AG20443 (cell line): ENCODE measurements around the gene ENTPD1.
"Not testable (repeated sequence)": the region's sequence is repeated elsewhere in the genome, so short reads cannot be mapped to it uniquely, and the experiment has no call there.

Experiments used
- DNase-seq: peaks from one replicate; pipeline ENCODE4 v3.0.0; 2012; ENCODE audit warnings: low spot score, mixed read lengths

Gene ENTPD1

GRCh38 chr10:95865814-95866466, 110.0 kb downstream of the ENTPD1 start:
- DNase-seq = no peak

DNA sequence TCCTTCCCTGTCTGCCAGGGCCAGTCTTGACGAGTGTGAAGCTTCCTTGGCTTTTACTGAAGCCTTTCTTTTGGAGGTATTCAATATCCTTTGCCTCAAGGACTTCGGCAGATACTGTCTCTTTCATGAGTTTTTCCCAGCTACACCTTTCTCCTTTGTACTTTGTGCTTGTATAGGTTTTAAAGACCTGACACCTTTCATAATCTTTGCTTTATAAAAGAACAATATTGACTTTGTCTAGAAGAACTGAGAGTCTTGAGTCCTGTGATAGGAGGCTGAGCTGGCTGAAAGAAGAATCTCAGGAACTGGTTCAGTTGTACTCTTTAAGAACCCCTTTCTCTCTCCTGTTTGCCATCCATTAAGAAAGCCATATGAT, 110.5 kb downstream of the ENTPD1 start:
- no peak for DNase-seq

DNA sequence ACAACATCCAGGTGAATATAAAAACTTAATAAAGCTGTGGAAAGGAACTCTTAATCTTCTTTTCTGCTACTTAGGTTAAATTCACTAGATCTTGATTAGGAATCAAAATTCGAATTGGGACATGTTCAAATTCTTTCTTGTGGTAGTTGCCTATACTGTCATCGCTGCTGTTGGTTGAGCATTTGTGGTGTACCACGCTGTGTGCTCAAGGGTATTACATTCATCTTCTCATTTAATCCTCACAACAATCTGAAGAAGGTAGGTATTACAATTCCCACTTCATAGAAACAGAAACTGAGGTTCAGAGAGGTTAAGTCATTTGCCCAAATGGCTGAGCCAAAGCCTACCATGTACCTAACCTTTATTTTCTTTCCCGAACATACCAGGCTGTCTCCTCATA, 111.9 kb downstream of the ENTPD1 start:
- DNase-seq = no peak

GRCh38 chr10:95872158-95872711, 116.3 kb downstream of the ENTPD1 start:
- no peak for DNase-seq

DNA sequence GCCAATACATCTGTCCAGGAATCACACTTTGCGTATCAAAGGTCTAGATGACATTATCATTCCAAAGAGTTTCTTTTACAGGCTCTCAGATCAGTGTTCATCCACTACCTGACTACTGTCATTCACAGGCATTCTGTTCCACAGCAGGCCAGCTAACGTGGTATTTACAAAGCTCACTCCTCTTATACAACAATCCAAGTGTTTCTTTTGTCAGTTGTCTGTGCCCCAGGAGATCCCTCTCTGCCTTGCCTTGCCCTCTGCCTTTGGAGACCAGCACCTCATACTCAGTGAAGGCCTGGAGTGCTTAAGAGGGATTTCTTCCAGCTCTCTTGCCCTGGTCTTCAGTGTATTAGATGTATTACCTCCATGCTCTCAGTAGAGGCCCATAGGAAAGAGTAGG, 117.2 kb downstream of the ENTPD1 start:
- no peak for DNase-seq

DNA sequence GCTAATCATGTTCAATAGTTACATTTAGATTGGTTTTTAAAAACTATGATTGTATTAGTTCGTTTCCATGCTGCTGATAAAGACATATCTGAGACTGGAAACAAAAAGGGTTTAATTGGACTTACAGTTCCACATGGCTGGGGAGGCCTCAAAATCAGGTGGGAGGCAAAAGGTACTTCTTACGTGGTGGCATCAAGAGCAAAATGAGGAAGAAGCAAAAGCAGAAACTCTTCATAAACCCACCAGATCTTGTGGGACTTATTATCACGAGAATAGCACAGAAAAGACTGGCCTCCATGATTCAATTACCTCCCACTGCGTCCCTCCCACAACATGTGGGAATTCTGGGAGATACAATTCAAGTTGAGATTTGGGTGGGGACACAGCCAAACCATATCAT, 117.7 kb downstream of the ENTPD1 start:
- DNase-seq = no peak

DNA sequence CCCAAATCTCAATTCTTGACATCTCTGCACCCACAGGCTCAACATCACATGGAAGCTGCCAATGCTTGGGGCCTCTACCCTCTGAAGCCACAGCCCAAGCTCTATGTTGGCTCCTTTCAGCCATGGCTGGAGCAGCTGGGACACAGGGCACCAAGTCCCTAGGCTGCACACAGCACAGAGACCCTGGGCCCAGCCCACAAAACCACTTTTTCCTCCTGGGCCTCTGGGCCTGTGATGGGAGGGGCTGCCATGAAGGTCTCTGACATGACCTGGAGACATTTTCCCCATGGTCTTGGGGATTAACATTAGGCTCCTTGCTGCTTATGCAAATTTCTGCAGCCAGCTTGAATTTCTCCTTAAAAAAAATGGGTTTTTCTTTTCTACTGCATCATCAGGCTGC, 118.8 kb downstream of the ENTPD1 start:
- DNase-seq = not testable (repeated sequence)

- DNase-seq = no peak
Measured at GRCh38 chr10:95876756-95877155, 120.8 kb downstream of the ENTPD1 start.

DNA sequence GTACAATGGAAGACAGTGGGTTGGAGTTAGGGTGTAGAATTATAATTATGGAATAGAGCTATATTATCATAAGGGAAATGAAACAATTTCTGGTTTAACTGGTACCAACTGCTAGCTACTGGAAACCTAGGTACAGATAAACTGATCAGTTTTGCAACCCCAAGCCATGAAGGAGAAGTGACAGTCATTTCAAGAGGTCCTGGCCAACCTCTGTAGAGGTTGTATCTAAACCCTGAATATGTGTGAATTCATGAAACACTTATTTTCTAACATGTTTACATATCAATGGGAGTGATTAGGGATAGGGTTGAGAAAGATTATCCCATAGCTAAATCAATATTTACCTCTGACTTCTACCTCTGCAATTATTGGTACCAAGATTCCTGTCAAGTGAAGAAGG, 121.9 kb downstream of the ENTPD1 start:
- DNase-seq = no peak

DNA sequence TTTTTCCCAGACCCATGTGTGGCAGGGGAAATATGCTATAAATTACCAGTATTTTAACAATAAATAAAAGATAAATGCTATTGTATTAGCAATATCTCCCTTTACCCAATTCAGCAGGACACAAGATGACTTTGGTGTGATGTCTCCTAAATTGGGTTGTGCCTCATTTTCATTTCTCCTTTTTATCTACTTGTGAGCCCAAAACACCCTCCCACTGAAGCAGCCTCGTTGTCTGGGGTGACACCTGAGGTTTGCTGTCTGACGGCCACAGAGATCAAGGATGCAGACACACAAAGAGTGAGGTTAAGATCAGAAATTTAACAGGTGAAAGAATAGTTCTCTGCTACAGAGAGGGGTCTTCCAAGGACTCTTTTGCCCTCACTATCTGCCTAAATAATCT, 124.7 kb downstream of the ENTPD1 start:
- DNase-seq = no peak

GRCh38 chr10:95881316-95881715, 125.4 kb downstream of the ENTPD1 start:
- DNase-seq = no peak

- DNase-seq = no peak
Measured at GRCh38 chr10:95889830-95890229, 133.9 kb downstream of the ENTPD1 start.

DNA sequence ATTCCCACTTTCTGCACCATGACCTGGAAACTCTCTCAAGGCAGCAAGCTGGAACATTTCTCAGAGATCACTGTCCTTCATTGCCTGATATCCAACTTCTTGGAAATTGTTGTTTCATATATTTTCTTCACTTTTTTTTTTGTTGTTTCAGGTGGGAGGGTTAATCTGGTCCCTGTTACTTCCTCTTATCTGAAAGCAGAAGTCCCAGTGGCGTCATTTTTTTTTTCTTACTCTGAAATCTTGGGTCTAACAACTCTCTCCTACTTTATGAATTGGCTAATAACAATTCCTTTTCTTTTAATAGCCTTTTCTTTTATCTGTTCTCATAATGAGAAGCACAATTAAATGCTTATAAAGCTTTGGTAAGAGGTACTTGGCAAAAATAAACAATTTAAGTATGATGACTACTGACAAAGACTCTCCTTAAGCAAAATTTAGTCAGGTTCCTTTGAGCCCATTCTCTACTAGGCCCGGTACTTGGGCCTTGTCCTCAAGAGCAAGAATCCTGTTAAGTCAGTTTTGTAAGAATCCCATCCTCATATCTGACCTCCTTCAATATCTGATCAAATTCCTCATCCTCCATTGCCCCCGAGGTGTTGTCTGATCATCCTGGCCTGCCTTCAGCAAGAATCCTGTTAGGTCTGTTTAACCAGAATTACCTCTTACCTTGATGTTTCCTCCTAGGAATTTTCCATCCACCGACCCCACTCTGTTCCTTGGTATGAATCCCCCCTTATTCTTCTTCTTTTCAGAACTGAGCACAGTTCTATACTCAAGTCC, 140.3 kb downstream of the ENTPD1 start:
- DNase-seq = no peak

DNA sequence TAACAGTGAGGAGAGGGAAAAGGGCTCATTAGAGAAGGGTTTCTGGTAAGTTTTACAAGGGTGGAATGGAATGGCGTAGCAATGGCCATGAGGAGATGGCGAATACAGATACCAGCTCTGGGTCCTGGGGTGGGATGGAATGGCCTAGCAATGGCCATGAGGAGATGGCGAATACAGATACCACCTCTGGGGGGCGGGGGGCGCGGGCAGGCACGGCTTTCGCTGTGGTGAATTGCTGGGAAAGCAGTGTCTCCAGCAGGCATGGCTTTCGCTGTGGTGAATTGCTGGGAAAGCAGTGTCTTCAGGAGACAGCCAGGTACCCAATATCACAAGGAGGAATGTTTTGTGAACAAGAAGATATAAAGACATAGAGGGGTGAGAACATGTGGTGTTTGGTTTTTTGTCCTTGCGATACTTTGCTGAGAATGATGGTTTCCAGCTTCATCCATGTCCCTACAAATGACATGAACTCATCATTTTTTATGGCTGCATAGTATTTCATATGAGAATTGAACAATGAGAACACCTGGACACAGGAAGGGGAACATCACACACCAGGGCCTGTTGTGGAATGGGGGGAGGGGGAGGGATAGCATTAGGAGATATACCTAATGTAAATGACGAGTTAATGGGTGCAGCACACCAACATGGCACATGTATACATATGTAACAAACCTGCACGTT, 150.1 kb downstream of the ENTPD1 start:
- not testable (repeated sequence) for DNase-seq

GRCh38 chr10:95906677-95907455, 150.9 kb downstream of the ENTPD1 start:
- DNase-seq = peak; percentile 63

- DNase-seq = peak; percentile 97
Measured at GRCh38 chr10:95907456-95908253, 151.7 kb downstream of the ENTPD1 start, which contains the start of gene CC2D2B. TSS of gene CC2D2B (plus strand) at chr10:95907975. CDS start at chr10:95911324, 3,349 bp downstream.

DNA sequence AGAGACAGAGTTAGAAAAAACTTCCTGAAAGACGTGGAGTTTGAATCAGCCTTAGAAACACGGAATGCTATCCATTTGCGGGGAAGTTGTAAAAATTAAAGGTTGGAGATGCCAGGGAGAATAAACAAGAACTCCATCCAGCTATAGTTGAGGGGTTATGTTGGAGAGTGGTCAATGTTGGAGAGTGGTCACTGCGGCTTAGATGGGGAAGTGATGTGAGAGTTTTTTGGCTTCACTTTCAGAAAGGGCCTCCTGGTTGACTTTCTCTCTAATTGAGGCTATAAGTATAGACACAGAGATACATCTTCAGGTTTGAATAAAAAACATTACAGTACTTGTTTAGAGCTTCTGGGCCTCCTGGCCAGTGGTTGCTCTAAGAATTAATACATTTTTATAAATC, 152.5 kb downstream of the ENTPD1 start:
- DNase-seq = no peak

DNA sequence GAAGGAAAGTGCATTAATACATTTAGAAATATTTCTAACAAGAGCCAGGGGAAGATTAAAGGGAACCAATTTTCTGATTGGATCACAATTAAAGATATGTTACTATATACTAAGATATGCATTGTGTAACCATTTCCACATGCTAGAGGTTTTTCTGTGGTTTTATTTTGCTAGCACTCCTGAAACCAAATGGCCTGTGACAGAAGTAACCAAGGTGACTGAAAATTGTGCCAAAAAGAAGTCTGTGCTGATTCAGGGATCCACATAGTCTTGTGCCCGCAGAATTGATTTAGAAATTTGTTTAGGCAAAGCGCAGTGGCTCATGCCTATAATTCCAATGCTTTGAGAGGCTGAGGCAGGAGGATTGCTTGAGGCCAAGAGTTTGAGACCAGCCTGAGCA, 153.6 kb downstream of the ENTPD1 start:
- DNase-seq = no peak

DNA sequence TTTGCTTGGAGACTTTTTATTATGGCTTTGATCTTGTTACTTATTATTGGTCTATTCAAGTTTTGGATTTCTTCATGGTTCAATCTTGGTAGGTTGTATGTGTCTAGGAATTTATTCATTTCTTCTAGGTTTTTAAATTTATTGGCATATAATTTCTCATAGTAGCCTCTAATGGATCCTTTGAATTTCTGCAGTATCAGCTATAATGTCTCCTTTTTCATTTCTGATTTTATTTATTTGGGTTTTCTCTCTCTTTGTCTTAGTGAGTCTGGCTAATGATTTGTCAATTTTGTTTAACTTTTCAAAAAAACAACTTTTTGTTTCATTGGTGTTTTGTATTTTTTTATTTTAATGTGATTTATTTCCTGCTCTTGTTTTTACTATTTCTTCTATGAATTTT, 160.1 kb downstream of the ENTPD1 start:
- not testable (repeated sequence) for DNase-seq
